Measurements from ENCODE around the gene ABCC5.

- TF ChIP-seq CTCF (tag by site-specific recombination; IDR thresholded peaks at IDR 0.05): no peak
- TF ChIP-seq ZNF24 (tag by site-specific recombination; IDR thresholded peaks at IDR 0.05): no peak
- TF ChIP-seq ZNF221 (tag by site-specific recombination; IDR thresholded peaks at IDR 0.05; ENCODE audit: borderline replicate concordance): no peak
- TF ChIP-seq BCL11B (tag by site-specific recombination; IDR thresholded peaks at IDR 0.05; ENCODE audit: low read depth): no peak
- TF ChIP-seq ZNF292 (tag by site-specific recombination; IDR thresholded peaks at IDR 0.05; ENCODE audit: borderline replicate concordance, low read depth): no peak
- TF ChIP-seq, protein P1, sequence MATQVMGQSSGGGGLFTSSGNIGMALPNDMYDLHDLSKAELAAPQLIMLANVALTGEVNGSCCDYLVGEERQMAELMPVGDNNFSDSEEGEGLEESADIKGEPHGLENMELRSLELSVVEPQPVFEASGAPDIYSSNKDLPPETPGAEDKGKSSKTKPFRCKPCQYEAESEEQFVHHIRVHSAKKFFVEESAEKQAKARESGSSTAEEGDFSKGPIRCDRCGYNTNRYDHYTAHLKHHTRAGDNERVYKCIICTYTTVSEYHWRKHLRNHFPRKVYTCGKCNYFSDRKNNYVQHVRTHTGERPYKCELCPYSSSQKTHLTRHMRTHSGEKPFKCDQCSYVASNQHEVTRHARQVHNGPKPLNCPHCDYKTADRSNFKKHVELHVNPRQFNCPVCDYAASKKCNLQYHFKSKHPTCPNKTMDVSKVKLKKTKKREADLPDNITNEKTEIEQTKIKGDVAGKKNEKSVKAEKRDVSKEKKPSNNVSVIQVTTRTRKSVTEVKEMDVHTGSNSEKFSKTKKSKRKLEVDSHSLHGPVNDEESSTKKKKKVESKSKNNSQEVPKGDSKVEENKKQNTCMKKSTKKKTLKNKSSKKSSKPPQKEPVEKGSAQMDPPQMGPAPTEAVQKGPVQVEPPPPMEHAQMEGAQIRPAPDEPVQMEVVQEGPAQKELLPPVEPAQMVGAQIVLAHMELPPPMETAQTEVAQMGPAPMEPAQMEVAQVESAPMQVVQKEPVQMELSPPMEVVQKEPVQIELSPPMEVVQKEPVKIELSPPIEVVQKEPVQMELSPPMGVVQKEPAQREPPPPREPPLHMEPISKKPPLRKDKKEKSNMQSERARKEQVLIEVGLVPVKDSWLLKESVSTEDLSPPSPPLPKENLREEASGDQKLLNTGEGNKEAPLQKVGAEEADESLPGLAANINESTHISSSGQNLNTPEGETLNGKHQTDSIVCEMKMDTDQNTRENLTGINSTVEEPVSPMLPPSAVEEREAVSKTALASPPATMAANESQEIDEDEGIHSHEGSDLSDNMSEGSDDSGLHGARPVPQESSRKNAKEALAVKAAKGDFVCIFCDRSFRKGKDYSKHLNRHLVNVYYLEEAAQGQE (tag by site-specific recombination; IDR thresholded peaks at IDR 0.05): no peak
- no peak for TF ChIP-seq ZNF670 (tag by site-specific recombination; IDR thresholded peaks at IDR 0.05; ENCODE audit: low read depth)
- TF ChIP-seq ZNF530 (tag by site-specific recombination; IDR thresholded peaks at IDR 0.05; ENCODE audit: low read depth): no peak
- no peak for TF ChIP-seq YY1 (tag by site-specific recombination; IDR thresholded peaks at IDR 0.05)
- TF ChIP-seq ZSCAN30 (tag by site-specific recombination; IDR thresholded peaks at IDR 0.05): no peak
- TF ChIP-seq, protein P2, sequence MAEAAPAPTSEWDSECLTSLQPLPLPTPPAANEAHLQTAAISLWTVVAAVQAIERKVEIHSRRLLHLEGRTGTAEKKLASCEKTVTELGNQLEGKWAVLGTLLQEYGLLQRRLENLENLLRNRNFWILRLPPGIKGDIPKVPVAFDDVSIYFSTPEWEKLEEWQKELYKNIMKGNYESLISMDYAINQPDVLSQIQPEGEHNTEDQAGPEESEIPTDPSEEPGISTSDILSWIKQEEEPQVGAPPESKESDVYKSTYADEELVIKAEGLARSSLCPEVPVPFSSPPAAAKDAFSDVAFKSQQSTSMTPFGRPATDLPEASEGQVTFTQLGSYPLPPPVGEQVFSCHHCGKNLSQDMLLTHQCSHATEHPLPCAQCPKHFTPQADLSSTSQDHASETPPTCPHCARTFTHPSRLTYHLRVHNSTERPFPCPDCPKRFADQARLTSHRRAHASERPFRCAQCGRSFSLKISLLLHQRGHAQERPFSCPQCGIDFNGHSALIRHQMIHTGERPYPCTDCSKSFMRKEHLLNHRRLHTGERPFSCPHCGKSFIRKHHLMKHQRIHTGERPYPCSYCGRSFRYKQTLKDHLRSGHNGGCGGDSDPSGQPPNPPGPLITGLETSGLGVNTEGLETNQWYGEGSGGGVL (tag by site-specific recombination; IDR thresholded peaks at IDR 0.05): no peak
- no peak for TF ChIP-seq ZNF140 (tag by site-specific recombination; IDR thresholded peaks at IDR 0.05)
- no peak for TF ChIP-seq ZBTB20 (tag by site-specific recombination; IDR thresholded peaks at IDR 0.05)
- no peak for TF ChIP-seq ZNF677 (tag by site-specific recombination; IDR thresholded peaks at IDR 0.05)
Observed at GRCh38 chr3:184031187-184031792, 13.6 kb upstream of the ABCC5 start, which contains the start of gene HTR3D.
